Left ventricle myocardium superior (tissue), 1 donor: ENCODE results near the gene HLA-C. TPM values are rescaled to one million over a fixed set of nuclear protein-coding genes. Genes with fewer than 3 reads are reported as not detected.
"Not testable (repeated sequence)": the region's sequence is repeated elsewhere in the genome, so short reads cannot be mapped to it uniquely, and the experiment has no call there.

Experiments used
- ATAC-seq: fragments of 200-7000 bp; cut with Tn5 transposase; one replicate; pipeline ENCODE4 v1.9.1; 2020; ENCODE audit warnings: mild to moderate bottlenecking, moderate library complexity
- DNase-seq: peaks from one replicate; pipeline ENCODE4 v3.0.0-alpha.2; 2020
- intact Hi-C: fragments of 100-400 bp; cut with micrococcal nuclease; formaldehyde crosslinking; loops from one replicate; pipeline ENCODE4 v1.11.0; 2022
- long read RNA-seq: library from polyadenylated mRNA; unstranded; transcript quantifications from one replicate; pipeline ENCODE4 v2.0.0, GENCODE V29; 2021
- total RNA-seq: library from RNA; stranded (reverse); fragmentation: NEBNext Ultra II Directional; extraction: Animal tissue kit (Norgen Biotek cat#: 25700); gene quantifications from one replicate; pipeline ENCODE4 v1.2.1, GENCODE V29; 2021
- donor health status: DM: no; HTN: yes; CAD: no; lungs with severe emphysema.

Gene HLA-C
- total RNA-seq, result 167 TPM
- long read RNA-seq, transcript HLA-C-208 (6 exons, 1,880 nt), result minor isoform, 29 of 790 reads
- long read RNA-seq, transcript HLA-C-203 (8 exons, 1,554 nt), result minor isoform, 15 of 790 reads
- long read RNA-seq, transcript HLA-C-201 (8 exons, 1,536 nt), result major isoform, 668 of 790 reads
- long read RNA-seq, partial matches to known transcripts, result 47 of 790 reads
- long read RNA-seq, other reads (novel, unspliced or antisense), result 31 of 790 reads

DNA sequence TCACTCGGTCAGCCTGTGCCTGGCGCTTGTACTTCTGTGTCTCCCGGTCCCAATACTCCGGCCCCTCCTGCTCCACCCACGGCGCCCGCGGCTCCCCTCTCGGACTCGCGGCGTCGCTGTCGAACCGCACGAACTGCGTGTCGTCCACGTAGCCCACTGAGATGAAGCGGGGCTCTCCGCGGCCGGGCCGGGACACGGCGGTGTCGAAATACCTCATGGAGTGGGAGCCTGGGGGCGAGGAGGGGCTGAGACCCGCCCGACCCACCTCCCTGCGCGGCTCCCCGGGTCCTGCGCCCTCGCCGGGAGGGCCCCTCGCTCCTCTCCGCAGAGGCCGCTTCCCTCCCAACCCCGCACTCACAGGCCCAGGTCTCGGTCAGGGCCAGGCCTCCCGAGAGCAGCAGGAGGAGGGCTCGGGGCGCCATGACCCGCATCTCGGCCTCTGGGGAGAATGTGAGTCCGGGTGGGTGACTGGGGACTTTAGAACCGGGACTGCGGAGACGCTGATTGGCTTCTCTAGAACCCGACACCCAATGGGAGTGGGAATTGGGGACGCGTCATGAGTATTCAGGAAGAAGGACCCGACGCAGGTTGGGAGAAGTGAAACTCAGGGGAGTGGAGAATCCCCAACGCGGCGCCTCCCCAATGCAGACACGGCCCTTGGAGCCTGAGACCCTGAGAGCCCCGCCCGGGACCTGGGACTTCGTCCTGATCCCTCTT, at the start of gene HLA-C:
Gene HLA-C (minus strand): TSS at position 452 of the 717 bp plus-strand sequence. CDS start 21 bp downstream, at position 431.
- intact Hi-C loops, result loop anchor here (10.0 kb wide), 1 partner anchor 93 kb away; no protein-coding TSS in a partner anchor
- DNase-seq, result peak; percentile 84
- peak; percentile 99 for ATAC-seq

DNA sequence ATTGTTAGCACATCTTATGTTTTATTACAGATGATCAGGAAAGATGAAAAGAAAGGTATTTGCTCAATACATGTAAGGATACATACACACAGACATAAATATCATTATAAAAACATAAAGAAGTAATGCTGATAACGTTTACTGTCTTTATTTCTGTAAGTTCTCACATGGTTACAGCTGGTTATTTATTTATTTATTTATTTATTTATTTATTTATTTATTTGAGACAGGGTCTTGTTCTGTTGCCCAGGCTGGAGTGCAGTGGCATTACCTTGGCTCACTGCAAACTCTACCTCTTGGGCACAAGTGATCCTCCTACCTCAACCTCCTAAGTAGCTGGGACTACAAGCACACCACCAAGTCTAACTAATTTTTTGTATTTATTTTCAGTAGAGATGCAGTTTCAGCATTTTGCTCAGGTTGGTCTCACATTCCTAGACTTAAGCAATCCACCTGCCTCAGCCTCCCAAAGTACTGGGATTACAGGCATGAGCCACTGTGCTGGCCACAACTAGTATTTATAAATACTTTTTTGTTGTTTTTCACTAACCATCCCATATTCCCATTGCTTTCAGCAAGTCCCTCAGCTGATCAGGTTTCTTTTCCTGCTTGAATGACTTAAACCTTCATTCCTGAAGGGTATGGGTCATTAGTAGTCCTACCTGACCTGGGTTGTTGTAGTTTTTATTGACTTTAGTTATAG, 49.3 kb upstream of the HLA-C start:
- no peak for DNase-seq
- no peak for ATAC-seq
- intact Hi-C loops, result no loop called here

DNA sequence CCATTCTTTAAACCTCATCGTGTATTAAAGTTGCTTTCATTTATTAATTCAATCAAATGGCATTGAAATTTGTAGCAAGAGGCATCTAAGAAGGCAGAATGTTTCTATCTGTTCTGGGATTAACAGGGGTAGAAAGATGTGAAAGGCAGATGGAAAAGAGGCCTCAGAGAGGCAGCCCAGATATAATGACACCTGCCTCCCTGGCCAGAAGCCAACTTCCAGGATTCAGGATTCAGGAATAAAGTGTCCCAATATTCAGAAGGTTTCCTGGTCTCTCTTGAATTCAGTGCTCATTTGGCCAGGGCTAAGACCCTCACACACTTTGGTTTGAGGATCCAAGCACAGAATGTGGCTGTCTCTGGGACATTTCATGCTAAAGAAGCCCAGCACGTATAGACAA, 45.1 kb upstream of the HLA-C start:
- ATAC-seq, result no peak
- intact Hi-C loops, result no loop called here
- DNase-seq, result no peak

DNA sequence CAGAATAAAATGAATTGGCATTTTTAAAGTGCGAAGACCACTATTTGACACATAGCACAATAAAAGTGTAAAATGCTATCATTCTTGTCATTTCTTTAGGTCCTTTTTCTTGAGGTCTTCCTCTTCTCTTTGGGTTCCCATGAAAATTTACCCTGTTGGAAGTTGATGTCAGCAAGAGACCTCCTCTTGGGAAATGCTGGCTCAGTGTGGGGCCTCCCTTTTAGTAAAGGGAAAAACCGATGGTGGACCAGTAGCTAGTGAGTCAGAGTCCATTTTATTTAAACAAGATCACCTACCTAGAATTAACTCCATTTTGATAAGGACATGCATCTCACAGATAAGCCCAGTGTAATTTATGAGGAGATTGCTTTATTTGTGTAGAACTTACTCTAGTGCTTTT, 37.7 kb upstream of the HLA-C start:
- intact Hi-C loops, result no loop called here
- no peak for ATAC-seq
- DNase-seq, result no peak

DNA sequence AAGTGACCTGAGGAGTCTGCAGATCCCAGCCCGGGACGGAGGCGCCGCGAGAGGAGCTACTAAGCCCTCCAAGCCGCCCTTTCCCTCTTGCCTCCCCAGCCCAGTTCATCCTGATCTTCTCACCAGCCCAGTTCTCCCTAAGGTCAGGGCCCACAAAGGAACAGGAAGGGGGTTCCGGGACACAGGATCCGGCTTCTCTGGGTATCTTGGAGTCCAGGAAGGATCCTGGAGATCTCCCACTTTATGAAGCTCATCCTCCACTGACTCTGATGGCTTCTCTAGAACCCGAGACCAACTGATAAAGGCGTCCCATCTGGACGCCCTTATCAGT, 36.9 kb upstream of the HLA-C start:
- DNase-seq (no peak), ATAC-seq (no peak)
- intact Hi-C loops, result no loop called here

DNA sequence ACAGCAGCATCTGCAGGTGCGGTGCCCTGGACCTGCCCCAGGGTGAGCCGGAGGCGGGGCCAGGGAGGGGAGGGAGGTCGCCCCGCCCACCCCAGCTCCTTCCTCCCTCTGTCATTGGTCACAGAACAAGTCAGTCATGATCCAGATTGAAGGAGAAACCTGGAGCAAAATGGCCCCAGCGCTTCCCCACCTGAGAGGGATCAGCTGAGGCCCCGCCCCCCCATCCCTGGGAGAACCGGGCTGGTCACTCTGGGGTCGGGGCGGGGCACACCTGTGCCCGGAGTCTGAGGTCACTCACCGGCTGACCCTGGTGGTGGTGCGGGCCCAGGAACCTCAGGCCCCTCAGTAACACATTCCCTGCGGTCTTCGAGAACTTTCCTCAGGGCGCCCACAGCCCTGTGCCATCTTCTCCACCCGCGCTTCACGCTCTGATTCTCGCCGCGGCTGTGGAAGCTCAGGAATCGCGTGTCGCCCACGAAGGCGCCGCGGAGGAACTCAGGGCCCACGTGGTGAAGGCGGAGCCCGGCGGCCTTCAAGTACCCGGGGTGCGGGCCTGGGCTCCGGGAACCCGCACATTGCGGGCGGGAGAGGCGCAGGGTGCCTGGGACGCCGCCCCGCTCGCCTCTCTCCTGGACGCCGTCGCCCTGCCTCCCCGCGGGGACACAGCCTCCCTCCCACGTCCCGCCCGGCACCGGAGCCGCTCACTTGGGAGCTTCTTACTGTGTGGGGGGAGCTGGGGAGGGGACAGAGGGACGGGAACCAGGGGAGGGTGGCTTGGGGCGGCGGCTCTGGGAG, 36.4 kb upstream of the HLA-C start:
- DNase-seq, result peak; percentile 39
- intact Hi-C loops, result no loop called here
- ATAC-seq, result peak; percentile 33

DNA sequence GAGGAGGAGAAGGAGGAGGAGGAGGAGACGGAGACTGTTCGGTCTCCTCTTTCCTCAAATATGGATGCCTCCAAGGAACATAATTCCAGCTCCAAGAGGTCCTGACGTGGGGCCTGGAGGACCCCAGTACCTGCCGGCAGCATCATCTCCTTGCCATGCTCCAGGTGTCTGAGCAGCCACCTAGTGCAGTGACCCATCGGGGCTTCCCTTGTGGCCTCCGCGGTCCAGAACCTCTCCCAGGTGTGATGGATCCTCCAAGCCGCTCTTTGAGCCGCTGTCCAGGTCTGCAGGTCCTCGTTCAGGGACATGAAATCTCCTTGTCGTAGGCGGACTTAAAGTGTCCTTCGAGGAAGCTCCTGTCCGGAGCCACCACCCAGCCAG, 35.8 kb upstream of the HLA-C start:
- intact Hi-C loops, result no loop called here
- DNase-seq (no peak), ATAC-seq (no peak)

DNA sequence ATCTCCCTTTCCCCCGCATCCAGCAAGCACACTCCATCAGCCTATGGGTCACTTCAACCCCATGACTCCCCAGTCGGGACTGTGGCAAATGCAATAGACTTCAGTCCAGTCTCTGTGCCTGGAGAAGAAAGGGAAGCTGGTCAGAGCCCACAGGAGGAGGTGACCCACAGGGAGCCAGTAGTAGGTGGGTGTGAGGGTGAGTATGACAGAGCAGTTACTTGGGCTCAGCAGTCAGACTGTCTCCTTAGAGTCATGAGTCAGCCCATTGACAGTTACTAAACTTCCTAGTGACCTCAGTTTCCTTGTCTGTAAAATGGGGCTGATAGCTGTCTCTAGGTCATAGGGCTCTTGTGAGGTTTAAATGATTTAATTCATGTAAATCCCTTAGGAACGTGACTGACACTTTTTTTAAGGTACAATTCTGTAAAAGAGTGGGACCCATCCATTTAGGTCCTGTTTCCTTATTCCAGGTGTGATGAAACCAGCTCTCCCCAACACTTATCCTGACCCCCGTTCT, 33.9 kb upstream of the HLA-C start:
- no peak for DNase-seq
- intact Hi-C loops, result no loop called here
- ATAC-seq, result no peak

DNA sequence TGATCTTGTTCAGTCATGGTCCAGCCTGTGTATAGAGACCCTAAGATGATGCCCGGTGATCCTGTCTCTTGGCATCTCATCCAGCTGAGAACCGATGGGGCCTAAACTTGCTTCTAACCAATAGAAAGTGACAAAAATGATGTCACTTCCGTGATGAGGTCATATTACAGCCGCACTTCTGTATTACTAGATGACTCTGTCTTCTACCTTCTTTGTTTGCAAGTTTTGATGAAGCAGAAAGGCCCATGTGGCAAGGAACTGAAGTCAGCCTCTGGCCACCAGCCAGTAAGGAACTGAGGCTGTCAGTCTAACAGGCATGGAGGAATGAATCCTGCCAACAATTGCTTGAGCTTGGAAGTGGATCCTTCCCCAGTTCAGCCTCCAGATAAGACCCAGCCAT, 32.8 kb upstream of the HLA-C start:
- DNase-seq, result no peak
- intact Hi-C loops, result no loop called here
- no peak for ATAC-seq

DNA sequence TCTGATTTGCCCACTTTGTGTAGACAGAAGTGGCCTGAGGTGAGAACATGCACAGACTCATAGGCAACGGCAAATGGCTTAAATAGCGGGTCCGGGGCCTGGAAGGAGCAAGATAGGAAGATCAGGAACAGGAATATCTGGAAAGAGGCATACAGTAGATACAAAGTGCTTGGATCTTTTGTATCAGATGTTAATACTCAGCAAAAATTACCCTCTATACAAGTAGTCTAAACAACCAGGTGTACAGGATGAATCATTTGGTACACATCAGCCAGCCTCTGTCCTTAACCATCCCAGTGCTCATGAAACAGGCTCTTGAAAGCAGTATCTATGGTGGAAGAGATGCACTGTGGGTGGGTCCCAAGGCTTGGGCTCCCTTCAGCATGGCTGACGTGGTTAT, 28.9 kb upstream of the HLA-C start:
- DNase-seq, result no peak
- intact Hi-C loops, result no loop called here

DNA sequence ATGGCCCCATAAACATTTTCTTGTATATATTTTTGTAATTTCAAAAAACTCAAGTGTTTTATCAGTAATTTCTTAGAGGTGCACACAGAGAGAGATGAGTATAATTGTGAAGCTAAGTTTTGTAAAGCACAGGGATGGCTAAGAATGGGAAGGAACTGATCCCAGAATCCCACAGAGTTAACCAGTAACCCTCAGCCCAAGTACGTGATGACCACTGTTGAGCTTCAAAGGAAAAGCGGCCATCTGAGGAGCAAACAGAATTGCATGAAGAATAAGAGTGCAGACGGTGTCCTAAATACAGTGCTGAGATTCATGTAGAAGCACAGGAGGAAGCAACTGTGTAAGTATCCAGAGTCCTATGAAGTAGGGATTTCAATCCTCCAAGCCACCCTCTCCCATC, 28.1 kb upstream of the HLA-C start:
- DNase-seq, result no peak
- intact Hi-C loops, result no loop called here
- no peak for ATAC-seq

More for the DNA sequence above, 28.9 kb upstream of the HLA-C start:
- ATAC-seq, result no peak

DNA sequence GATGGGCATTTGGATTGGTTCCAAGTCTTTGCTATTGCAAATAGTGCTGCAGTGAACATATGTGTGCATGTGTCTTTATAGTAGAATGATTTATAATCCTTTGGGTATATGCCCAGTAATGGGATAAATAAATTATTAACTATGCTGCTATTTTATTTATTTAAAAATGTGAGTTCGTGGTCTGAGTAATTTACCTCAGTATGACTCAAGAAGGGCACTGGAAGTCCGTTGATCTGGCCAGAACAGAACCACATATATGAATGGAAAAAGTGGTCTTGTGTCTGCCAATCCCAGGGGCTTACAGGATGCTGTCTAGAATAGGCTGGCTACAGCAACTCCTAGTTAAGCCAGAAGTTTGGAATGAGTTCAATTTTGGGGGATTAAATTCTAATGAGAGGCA, 27.6 kb upstream of the HLA-C start:
- intact Hi-C loops, result no loop called here
- DNase-seq (no peak), ATAC-seq (no peak)

DNA sequence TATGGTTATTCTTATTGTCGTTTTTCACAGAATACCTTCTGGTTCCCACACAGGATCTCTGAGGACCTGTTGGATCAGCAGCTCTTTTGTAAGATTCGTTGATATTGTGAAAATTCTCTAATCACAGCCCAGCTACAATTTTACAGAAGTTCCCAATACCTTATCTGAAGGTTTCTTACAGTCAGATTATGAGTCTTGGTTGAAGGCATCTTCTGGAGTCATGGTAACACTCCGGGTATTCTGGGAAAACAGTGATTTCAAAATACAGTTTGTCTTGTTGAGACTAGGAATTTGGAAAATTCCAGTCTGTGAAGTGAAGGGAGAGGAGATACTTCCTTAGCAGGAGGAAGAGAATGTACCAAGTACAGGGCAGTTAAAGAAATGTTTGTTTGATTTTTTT, 22.2 kb upstream of the HLA-C start:
- ATAC-seq, result no peak
- DNase-seq, result no peak
- intact Hi-C loops, result no loop called here

DNA sequence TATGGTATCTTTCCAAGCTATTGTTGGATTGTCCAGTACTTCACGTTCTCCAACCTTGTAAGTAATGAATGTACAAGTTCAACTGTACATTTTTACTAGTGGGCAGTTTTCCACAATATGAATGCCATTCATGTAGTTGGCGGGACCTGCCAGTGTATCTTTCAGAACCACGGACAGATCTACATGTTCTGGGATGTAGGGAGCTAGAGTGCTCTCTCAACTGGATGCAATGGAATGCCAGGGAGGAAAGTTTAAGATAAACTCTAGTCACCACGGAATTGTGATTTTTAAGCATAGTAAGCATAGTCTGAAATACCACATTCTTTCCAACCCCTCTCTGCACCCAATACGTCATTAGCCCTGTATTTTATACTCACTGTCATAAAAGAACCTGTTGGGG, 21.5 kb upstream of the HLA-C start:
- DNase-seq, result no peak
- intact Hi-C loops, result no loop called here
- no peak for ATAC-seq

DNA sequence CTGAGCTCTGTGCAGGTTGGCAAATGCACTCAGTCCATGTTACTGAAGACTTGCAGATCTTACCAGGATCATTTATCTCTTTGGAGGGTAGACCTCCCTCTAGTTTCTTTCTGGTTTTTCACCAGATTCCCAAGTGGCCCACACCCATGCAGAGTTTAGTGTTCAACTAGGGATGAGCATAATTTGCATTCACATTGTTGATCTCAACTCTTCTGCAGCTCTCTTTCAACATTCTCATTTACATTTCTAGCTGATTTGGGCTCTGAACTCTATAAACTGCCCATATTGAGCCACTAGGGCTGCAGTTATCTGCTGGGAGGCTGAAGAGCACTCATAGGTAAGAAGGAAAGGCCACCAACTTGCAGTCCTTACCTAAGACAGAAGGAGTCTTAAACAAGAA, 17.9 kb upstream of the HLA-C start:
- ATAC-seq, result no peak
- DNase-seq, result no peak
- intact Hi-C loops, result no loop called here

DNA sequence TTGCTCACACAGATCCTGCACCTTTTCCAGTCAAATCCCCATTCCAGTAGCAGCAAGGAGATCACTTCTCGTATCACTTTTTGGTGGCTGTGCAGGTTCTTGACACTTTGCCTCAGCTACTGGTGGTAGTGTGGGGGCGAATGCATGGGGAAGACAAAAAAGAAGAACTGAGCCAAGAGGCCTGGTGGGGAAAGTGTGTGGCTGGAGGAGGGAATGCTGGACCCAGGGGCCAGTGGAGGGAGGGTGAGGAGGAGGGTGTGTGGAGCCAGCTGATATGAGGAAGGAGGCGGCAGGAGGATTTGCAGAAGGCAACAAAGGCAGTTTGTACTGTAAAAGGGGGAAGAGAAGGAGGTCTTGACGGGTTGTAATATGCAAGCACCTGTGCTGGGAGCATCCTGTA, 15.7 kb upstream of the HLA-C start:
- intact Hi-C loops, result no loop called here
- no peak for DNase-seq
- no peak for ATAC-seq

DNA sequence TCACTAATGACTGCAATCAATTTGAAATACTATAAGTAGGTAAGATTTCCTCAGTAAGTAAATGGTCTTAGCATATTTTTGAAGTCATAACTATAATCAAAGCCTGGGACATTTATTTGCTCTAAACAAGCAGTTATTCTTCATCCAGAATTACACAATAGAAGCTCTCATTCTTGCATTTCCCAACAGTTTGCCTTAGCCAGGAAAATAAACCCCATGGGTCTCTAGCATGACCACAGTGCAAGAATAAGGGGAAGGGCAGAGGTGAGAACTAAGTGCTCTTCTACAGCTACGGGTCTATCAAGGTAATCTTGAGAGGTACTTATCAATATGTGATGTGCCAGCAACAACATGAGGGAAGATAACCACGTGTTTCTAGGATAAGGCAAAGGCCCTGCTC, 14.1 kb upstream of the HLA-C start:
- intact Hi-C loops, result no loop called here
- peak; percentile 24 for ATAC-seq
- DNase-seq, result no peak

DNA sequence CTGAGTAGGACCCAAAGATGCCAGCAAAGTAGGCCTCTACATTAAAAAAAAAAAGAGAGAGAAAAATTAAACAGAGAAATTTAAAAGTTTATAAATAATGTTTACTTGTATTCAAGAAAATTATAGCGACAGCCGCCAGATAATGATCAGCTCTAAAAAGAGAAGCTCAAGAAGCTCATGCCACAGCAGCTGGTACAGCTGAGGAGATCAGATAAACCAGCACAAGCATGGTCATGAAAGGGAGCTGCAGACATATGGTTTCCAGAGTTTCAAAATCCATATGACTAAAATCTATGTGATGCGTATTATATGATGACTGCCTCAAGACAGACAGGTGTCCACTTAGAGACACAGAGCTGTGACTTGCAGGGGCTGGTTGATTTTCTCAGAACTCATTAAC, 13.6 kb upstream of the HLA-C start:
- DNase-seq (no peak), ATAC-seq (no peak)
- intact Hi-C loops, result no loop called here

DNA sequence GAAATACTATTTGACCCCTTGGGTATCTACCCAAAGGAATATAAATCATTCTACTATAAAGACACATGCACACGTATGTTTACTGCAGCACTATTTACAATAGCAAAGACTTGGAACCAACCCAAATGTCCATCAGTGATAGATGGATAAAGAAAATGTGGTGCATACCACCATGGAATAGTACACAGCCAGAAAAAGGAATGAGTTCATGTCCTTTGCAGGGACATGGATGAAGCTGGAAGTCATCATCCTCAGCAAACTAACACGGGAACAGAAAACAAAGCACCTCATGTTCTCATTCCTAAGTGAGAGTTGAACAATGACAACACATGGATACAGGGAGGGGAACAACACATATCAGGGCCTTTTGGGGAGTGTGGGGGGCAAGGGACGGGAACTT, 7.8 kb upstream of the HLA-C start:
- not testable (repeated sequence) for ATAC-seq, DNase-seq
- intact Hi-C loops, result loop anchor here (10.0 kb wide), 1 partner anchor 85 kb away; no protein-coding TSS in a partner anchor
